OCI-LY1 (cell line): ENCODE results near the gene C1QL2.

Source experiments
- H2AFZ ChIP-seq: fragments of 200-600 bp; sonication (generic), shearing (Covaris generic); 2 replicates; pipeline ENCODE4 v1.6.0; 2014; ENCODE audit warnings: antibody characterized with exemption, mild to moderate bottlenecking, low read length
- H3F3A ChIP-seq: fragments of 200-600 bp; sonication (generic), shearing (Covaris generic); 2 replicates; pipeline ENCODE4 v1.6.0; 2014; ENCODE audit warnings: mild to moderate bottlenecking, antibody characterized with exemption, low read length, moderate library complexity; ENCODE audit not compliant: insufficient read depth
- H3K27ac ChIP-seq: fragments of 200-600 bp; sonication (generic); 2 replicates; pipeline ENCODE4 v1.5.1; 2014; ENCODE audit warnings: low read length, mixed run types, mild to moderate bottlenecking, low read depth; ENCODE audit not compliant: poor library complexity, severe bottlenecking
- H3K27me3 ChIP-seq: fragments of 200-600 bp; sonication (generic); 2 replicates; pipeline ENCODE4 v1.6.0; 2014; ENCODE audit warnings: antibody characterized with exemption, mild to moderate bottlenecking, low read length, moderate library complexity; ENCODE audit not compliant: insufficient read depth
- H3K36me3 ChIP-seq: fragments of 200-600 bp; sonication (generic); 2 replicates; pipeline ENCODE4 v1.6.1; 2014; ENCODE audit warnings: mild to moderate bottlenecking, antibody characterized with exemption, low read length, moderate library complexity, mixed read lengths; ENCODE audit not compliant: insufficient read depth
- H3K4me1 ChIP-seq: fragments of 200-600 bp; sonication (generic); 2 replicates; pipeline ENCODE4 v1.5.1; 2014; ENCODE audit warnings: mild to moderate bottlenecking, low read length, moderate library complexity; ENCODE audit not compliant: insufficient read depth, severe bottlenecking
- H3K4me2 ChIP-seq: fragments of 200-600 bp; sonication (generic), shearing (Covaris generic); 2 replicates; pipeline ENCODE4 v1.6.1; 2014; ENCODE audit warnings: low read length
- H3K4me3 ChIP-seq: fragments of 200-600 bp; sonication (generic); 2 replicates; pipeline ENCODE4 v1.5.1; 2014; ENCODE audit warnings: low read length, low read depth, mild to moderate bottlenecking, mixed read lengths; ENCODE audit not compliant: poor library complexity, severe bottlenecking
- H3K79me2 ChIP-seq: fragments of 200-600 bp; shearing (Covaris generic); 2 replicates; pipeline ENCODE4 v1.6.1; 2016; ENCODE audit warnings: mixed run types, low read length, mixed read lengths; ENCODE audit not compliant: insufficient read depth
- H3K9ac ChIP-seq: fragments of 200-600 bp; sonication (generic), shearing (Covaris generic); 2 replicates; pipeline ENCODE4 v1.6.1; 2014; ENCODE audit warnings: mild to moderate bottlenecking, low read length, mixed read lengths
- H3K9me2 ChIP-seq: fragments of 200-600 bp; sonication (generic), shearing (Covaris generic); 2 replicates; pipeline ENCODE4 v1.6.1; 2014; ENCODE audit warnings: low read depth, mild to moderate bottlenecking, low read length, mixed read lengths
- H3K9me3 ChIP-seq: fragments of 200-600 bp; shearing (Covaris generic); 2 replicates; pipeline ENCODE4 v1.6.1; 2014; ENCODE audit warnings: low read length, mixed read lengths
- H4K20me1 ChIP-seq: fragments of 200-600 bp; sonication (generic), shearing (Covaris generic); 2 replicates; pipeline ENCODE4 v1.6.0; 2016; ENCODE audit warnings: mild to moderate bottlenecking, low read length; ENCODE audit not compliant: insufficient read depth
- CTCF ChIP-seq: fragments of 200-600 bp; sonication (generic), shearing (Covaris generic); IDR thresholded peaks from 2 replicates; pipeline ENCODE4 v1.5.1; 2017; ENCODE audit warnings: mild to moderate bottlenecking, antibody characterized with exemption, low read length, moderate library complexity, mixed read lengths
- EZH2 ChIP-seq: fragments of 200-600 bp; sonication (generic), shearing (Covaris generic); IDR thresholded peaks from 2 replicates; pipeline ENCODE4 v1.8.0; 2017; ENCODE audit warnings: borderline replicate concordance, mixed run types, mild to moderate bottlenecking, antibody characterized with exemption, low read length, moderate library complexity, mixed read lengths

The C1QL2 gene

GRCh38 chr2:119112770-119113488 lies 45.6 kb downstream of the C1QL2 start:
- H3K79me2 ChIP-seq, result no peaks in the 10 kb centered on the region
- no peaks in the 10 kb centered on the region for H3K9me2 ChIP-seq
- H3K27ac ChIP-seq, result no peak overlapping the region
- no peak for TF ChIP-seq CTCF
- no peak for TF ChIP-seq EZH2
- H3K4me3 ChIP-seq, result no peak overlapping the region
- H3K9ac ChIP-seq, result no peak overlapping the region
- H4K20me1 ChIP-seq, result no peaks in the 10 kb centered on the region
- no peak overlapping the region for H2AFZ ChIP-seq
- H3K4me2 ChIP-seq, result no peak overlapping the region
- H3F3A ChIP-seq, result no peaks in the 10 kb centered on the region
- H3K36me3 ChIP-seq, result no peaks in the 10 kb centered on the region
- no peaks in the 10 kb centered on the region for H3K27me3 ChIP-seq
- H3K4me1 ChIP-seq, result no peaks in the 10 kb centered on the region
- H3K9me3 ChIP-seq, result no peaks in the 10 kb centered on the region

- TF ChIP-seq CTCF (no peak), EZH2 (no peak)
- no peaks in the 10 kb centered on the region for H3K9me3 ChIP-seq
- no peak overlapping the region for H3K4me2 ChIP-seq
- H3K27ac ChIP-seq, result no peak overlapping the region
- no peaks in the 10 kb centered on the region for H3K4me1 ChIP-seq
- no peak overlapping the region for H2AFZ ChIP-seq
- no peak overlapping the region for H3K9ac ChIP-seq
- no peaks in the 10 kb centered on the region for H3F3A ChIP-seq
- no peaks in the 10 kb centered on the region for H3K9me2 ChIP-seq
- no peaks in the 10 kb centered on the region for H3K79me2 ChIP-seq
- H3K27me3 ChIP-seq, result no peaks in the 10 kb centered on the region
- H4K20me1 ChIP-seq, result no peaks in the 10 kb centered on the region
- no peaks in the 10 kb centered on the region for H3K36me3 ChIP-seq
- no peak overlapping the region for H3K4me3 ChIP-seq
Observed at GRCh38 chr2:119112230-119112629, 46.3 kb downstream of the C1QL2 start.

- H3K9me2 ChIP-seq, result no peaks in the 10 kb centered on the region
- H3K4me2 ChIP-seq, result no peak overlapping the region
- H3K27ac ChIP-seq, result no peak overlapping the region
- no peak overlapping the region for H2AFZ ChIP-seq
- H3K9ac ChIP-seq, result no peak overlapping the region
- no peaks in the 10 kb centered on the region for H3K79me2 ChIP-seq
- H3K4me3 ChIP-seq, result no peak overlapping the region
- no peaks in the 10 kb centered on the region for H3K9me3 ChIP-seq
- H3F3A ChIP-seq, result no peaks in the 10 kb centered on the region
- no peaks in the 10 kb centered on the region for H4K20me1 ChIP-seq
- no peaks in the 10 kb centered on the region for H3K4me1 ChIP-seq
- TF ChIP-seq CTCF (no peak), EZH2 (no peak)
- no peaks in the 10 kb centered on the region for H3K36me3 ChIP-seq
- H3K27me3 ChIP-seq, result no peaks in the 10 kb centered on the region
Observed at GRCh38 chr2:119111115-119111975, 47.2 kb downstream of the C1QL2 start.
